COLO668 (cell line): ENCODE results near the gene SPDYE17.
"Not testable (repeated sequence)": the region's sequence is repeated elsewhere in the genome, so short reads cannot be mapped to it uniquely, and the experiment has no call there.

Source experiments
- DNase-seq: peaks from one replicate; lab custom pipeline; 2025; ENCODE audit not compliant: unreplicated experiment; lab: John Stamatoyannopoulos, UW

Gene SPDYE17

DNA sequence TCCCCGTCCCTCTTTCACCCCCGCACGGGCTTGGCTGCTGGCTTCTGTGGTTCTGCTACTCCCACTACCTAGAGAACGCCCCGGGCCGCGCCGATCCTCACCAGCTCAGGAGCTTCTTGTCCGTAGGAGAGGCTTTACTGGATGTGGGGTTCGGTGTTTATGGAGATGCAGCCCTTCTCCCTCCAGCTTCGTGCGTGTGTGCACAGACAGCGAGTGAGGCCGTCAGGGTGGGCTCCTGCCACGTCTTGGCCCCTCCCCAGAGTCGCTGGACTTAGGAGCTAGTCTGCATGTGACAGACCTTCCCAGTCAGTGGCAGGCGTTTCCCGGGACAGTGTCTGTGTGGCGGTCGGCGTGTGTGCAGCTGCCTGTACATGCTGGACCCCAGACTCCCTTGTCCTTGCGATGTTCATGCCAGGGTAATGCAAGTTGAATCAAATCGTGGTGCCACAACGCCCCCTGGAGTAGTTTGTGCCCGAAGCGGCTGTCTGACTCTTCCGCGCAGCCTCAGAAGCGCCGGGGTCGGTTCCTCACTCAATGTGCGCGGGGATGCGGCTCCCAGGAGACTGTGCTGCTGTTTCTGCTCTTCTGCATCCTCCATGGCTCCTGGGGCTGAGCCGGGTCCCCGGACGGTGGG lies 32.6 kb downstream of the SPDYE17 start:
- not testable (repeated sequence) for DNase-seq

DNA sequence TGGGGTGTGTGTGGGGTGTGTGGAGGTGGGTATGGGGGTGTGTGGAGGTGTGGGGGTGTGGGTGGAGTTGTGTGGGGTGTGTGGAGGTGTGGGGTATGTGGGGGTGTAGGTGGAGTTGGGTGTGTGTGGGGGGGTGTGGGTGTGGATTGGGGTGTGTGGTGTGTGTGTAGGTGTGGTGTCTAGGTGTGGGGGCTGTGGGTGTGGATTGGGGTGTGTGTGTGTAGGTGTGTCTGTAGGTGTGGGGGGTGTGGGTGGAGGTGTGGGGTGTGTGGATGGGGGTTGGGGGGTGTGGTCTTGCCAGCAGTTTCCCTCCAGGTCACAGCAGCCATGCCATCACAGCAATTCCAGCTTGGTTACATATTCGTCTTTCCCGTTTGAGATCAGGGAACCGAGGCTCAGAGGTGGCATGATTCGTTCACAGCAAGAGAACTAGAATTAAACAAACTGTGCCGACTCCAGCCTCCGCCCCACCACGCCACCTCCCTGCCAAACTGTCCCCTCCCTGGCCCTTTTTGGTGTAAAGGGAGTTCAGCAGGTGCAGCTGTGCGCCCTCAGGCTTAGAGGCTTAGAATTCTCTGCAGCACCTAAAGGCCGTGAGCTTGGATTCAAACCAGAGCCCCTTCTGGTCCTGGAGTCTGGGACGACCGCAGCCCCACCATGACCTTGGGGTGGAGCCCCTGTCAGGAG lies 33.3 kb downstream of the SPDYE17 start:
- DNase-seq = peak; percentile 8

DNA sequence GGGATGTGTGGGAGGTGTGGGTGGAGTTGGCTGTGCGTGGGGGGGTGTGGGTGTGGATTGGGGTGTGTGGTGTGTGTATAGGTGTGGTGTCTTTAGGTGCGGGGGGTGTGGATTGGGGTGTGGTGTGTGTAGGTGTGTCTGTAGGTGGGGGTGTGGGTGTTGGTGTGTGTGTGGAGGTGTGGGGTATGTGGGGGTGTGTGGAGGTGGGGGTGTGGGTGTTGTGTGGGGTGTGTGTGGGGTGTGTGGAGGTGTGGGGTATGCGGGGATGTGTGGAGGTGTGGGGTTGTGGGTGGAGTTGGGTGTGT lies 33.9 kb downstream of the SPDYE17 start:
- no peak for DNase-seq

DNA sequence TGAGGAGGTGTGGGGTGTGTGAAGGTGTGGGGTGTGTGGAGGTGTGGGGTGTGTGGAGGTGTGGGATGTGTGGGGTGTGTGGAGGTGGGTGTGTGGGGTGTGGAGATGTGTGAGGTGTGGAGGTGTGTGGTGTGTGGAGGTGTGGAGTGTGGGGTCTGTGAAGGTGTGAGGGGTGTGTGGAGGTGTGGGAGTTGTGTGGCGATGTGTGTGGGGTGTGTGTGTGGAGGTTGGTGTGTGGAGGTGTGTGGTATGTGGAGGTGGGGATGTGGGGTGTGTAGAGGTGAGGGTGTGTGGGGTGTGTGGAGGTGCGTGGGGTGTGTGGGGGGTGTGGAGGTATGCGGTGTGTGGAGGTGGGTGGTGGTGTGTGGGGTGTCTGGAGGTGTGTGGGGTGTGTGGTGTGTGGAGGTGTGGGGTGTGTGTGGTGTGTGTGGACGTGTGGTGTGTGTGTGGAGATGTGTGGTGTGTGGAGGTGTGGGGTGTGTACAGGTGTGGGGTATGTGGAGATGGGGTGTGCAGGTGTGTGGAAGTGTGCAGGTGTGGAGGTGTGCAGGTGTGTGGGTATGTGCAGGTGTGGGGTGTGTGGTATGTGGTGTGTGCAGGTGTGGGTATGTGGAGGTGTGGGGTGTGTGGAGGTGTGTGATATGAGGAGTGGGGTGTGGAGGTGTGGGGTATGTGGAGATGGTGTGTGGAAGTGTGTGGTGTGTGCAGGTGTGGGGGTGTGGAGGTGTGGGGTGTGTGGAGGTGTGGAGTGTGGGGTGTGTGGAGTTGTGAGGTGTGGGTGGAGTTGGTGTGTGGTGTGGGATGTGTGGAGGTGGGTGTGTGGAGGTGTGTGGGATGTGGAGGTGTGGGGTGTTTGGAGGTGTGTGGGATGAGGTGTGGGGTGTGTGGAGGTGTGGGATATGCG lies 34.5 kb downstream of the SPDYE17 start:
- DNase-seq = no peak

DNA sequence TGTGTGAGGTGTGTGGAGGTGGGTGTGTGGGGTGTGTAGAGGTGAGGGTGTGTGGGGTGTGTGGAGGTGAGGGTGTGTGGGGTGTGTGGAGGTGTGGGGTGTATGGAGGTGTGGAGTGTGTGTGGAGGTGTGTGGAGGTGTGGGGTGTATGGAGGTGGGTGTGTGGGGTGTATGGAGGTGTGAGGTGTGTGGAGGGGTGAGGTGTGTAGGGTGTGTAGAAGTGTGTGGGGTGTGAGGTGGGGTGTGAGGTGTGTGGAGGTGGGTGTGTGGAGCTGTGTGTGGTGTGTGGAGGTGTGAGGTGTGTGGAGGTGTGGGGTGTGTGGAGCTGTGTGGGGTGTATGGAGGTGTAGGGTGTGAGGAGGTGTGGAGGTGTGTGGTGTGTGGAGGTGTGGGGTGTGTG lies 35.2 kb downstream of the SPDYE17 start:
- not testable (repeated sequence) for DNase-seq

DNA sequence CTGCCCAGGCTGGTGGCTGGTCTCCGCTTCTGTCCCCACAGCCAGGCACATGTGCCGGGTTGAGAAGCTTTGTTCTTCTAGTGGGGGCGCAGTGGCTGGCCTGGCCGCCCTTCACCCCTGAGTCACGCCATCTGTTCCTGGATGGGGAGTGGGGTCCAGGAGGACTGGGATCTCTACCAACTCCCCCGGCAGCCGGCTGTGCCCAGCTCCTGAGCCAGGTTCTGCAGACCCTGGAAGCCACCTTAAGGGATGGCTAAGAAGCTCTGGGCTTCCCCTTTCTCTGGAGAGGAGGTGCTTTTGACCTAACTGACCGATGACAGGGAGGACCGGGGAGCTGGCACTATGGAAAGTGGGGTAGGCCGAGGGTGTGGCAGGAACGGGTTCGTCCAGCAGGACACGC lies 37.9 kb downstream of the SPDYE17 start:
- DNase-seq = not testable (repeated sequence)

DNA sequence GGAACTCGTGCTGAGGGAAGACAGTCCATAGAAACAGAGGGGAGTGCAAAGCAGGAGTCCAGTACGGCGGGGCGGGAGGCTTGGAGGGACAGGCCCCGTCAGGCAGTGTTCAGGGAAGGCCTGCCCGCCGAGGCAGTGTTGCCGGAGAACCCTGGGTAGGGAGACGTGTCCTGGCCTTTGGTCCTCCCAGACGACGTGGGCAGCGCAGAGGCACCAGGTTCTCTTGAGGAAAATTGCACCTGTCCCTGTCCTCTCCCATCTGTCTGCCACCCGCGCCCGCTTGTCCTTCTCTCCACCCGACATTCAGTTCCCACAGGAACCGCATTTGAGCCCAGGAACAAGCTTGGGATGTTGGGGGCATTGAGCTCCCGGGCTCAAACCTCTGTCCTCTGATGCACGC lies 38.3 kb downstream of the SPDYE17 start:
- DNase-seq = not testable (repeated sequence)

DNA sequence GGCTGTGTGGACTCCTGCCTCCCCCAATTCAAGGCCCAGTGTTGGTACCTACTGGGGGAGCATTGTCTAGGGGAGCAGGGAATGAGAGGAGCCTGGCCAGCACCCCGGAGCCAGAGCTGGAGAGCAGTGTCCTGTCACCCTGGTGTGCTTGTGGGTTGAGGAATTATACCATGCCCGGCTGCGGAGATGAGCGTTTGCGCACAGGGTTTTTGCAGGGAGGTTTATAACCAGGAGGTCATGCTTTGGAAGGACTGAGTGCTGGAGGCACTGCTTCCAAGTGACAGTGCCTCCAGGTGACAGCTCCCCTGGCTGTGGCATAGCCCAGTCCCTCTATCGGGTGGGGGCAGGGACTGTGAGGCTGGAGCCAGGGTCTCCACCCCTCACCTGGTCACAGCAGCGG lies 39.3 kb downstream of the SPDYE17 start:
- not testable (repeated sequence) for DNase-seq

DNA sequence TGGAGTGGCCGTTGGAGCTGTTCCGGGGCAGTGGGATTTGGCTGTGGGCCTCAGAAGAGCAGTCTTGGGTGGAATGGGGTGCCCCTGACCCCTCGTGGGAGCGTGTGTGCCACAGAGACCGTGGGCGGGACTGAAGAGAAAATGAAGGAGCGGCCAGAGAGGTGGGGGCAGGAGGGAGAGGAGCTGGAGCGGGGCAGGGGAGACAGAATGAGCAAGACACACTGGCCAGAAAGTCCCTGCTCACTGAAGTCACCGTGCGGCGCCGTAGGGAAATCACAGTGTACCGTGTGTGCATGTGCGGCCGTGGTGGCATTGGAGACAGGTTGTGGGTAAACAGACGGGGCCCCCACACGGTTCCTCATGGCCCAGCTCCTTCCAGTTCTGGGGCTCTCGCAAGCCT lies 40.0 kb downstream of the SPDYE17 start:
- not testable (repeated sequence) for DNase-seq

DNA sequence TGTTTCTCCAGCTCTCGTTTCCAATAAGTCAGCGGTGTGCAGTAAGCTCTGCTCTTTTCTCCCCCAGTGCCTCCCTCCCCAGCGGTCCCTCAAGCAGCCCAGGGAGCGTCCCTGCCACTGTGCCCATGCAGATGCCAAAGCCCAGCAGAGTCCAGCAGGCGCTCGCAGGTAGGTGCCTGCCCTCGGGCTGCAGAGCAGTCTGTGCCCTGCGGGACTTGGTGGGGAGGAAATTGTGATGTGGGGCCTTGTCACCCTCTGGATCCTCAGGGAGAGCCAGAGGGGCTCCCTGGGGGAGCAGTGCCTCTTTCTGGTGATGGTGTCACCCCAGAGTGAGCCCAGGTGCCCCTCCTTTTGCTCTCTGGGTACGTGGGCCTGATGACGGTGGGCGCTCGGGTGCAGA lies 42.0 kb downstream of the SPDYE17 start:
- DNase-seq = not testable (repeated sequence)

DNA sequence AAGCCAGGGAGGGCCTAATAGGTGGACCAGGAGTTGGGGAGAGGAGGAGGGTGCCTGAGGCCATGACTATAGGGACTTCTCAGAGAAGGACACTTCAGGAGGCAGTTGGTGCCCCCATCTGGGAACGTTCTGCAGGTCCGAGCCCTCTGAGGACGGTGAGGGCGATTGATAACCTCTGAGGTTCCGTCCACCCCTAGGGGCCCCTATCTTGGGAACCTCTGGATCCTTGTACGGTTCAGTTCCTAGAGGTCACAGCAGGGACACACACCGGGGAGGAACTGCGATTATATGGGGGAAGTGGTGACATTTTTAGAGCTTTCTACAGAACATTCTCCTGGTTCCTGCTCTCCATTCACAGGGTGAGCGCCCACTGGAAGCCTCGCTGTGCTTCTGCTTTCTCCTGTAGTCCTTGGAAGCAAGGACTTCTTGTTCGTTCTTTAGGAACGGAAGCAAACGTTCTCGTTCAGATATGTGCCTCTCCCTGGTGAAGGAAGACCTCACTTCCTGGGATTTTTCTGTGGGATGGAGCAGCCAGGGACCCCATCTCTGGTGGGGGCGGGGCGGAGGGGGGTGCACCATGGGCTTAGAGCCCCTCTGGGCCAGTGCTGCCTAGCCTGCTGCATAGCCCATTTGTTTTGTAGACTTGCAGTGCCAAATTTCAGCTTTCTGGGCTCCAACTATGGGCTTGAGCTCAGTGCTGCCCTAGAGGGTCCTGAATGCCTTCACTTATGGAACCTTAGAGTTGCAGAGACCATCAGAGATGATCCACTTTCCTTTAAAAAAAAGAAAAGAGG lies 46.0 kb downstream of the SPDYE17 start:
- not testable (repeated sequence) for DNase-seq

DNA sequence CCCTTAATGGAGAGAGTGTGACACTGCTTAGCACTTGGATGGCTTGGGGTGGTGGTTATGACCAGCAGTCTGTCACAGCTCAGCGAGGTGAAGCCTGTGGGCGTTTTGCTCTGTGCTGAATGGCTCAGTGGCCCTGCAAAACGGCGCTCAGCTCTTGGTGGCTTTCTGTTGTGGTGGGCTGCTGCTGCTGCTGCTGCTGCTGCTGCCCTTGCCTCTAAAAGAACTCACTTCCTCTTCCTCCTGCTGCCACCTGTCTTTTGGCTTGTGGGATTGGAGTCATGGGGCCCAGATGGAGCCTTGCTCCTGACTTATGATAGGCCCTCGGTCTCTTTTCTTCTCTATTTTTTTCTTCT lies 47.4 kb downstream of the SPDYE17 start:
- DNase-seq = not testable (repeated sequence)

DNA sequence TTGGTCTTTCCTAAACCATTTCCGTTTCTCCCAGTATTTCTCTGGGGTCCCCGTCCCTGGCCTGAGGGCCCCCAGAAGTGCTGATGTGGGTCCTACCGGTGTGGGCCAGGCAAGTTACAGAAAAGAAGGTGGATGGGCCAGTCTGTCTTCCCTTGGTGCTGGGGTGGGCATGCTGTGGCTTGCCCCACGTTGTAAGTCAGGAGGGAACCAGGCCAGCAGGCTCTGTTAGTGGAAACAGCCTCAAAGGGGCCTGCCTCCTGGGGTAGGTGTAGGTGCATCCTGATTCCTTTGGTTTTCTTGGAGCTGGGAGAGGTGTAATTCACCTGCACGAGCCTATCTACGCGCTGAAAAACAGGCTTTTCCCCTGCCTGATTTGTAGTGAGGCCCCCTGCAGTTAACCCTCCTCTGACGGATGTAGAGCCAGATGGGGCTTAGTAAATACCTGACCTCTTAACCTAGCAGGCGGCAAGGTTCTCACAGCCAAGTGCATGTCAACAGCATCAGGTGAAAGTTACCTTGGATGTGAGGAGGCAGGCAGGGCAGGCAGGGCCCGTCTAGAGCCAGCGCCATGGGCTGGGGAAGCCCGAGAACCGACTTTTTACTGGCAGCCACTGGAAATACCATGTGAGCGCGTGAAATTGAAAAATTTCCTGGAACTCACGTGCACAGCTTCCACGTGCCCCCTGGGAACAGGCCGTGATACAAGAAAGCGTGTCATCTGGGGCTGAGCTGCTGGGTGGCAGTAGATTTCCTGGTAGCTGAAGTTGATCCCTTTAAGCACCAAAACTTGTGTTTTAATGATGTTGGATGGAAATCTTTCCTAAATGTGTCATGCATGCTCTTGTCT lies 48.0 kb downstream of the SPDYE17 start:
- DNase-seq = not testable (repeated sequence)

DNA sequence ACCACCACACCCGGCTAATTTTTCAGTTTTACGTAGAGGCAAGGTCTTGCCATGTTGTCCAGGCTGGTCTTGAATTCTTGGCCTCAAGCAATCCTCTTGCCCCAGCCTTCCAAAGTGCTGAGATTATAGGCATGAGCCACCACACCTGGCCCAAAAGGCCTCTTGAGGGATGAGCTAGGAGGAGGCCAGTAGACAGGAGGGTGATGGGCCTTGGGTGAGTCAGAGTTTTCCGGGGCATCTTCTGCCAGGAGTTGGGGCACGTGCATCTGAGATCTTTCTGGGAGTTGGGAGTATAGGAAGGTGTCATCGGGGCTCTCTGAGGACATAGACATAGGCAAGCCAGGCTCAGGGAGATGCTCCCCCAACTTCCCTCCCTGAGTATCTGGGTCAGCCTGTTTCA lies 48.8 kb downstream of the SPDYE17 start:
- not testable (repeated sequence) for DNase-seq

DNA sequence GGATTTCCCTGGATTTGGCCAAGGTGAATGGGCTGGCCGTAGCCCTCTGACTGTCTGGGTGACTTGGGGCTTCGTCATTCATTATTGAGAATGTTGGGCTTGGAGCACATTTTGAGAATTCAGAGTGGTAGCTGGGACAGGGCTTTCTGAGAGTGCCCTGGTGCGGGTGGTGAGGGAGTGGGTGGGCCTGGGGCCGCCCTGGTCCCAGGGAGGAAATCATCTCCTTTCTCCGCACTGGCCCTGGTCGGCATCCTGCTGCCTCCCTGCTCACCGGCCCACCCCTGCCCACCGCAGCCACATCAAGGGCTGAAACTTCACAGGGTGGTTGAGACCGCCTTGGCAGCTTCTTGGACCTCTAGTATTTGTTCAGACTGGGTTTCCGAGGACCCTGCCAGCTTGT lies 49.7 kb downstream of the SPDYE17 start:
- not testable (repeated sequence) for DNase-seq

DNA sequence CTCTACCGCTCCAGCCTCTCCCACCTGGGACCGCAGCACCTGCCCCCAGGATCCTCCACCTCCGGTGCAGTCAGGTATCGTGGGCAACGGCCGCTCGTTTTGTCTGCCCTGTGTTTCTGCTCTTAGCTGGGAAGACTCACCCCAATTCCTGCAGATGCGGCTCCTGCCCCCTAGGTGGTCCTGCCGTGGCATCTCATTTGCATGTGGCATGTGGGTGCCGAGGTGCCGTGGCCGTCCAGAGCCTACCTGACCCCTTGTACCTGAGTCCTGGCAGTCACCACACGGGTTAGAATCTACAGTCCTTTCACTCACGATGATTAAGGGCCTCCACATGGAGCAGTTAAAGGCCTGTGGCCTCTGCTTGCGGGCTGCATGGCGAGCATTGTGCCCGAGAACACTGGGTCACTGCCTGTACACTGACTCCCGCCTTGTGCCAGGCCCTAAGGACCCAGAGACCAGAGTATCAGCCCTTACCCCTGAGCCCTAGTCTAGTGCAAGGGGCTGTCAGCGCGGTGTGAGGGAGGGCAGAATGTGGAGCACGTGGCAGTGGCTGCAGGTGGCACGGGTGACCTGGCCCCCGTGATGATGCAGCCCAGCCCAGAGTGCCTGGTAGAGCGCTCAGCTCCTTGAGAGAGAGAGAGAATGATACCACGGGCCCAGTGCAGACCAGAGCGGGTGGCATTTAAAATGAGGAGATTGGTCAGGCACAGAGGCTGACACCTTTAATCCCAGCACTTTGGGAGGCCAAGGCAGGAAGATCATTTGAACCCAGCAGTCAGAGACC lies 50.8 kb downstream of the SPDYE17 start:
- DNase-seq = not testable (repeated sequence)

DNA sequence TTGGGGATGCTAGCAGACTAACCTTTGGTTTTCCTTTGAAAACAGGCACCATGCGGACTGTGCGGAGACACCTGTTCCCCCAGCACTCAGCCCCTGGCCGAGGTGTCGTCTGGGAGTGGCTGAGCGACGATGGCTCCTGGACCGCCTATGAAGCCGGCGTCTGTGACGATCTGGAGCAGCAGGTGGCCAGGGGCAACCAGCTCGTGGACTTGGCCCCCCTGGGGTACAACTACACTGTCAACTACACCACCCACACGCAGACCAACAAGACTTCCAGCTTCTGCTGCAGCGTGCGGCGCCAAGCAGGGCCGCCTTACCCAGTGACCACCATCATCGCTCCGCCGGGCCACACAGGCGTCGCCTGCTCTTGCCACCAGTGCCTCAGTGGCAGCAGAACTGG lies 51.6 kb downstream of the SPDYE17 start:
- not testable (repeated sequence) for DNase-seq

DNA sequence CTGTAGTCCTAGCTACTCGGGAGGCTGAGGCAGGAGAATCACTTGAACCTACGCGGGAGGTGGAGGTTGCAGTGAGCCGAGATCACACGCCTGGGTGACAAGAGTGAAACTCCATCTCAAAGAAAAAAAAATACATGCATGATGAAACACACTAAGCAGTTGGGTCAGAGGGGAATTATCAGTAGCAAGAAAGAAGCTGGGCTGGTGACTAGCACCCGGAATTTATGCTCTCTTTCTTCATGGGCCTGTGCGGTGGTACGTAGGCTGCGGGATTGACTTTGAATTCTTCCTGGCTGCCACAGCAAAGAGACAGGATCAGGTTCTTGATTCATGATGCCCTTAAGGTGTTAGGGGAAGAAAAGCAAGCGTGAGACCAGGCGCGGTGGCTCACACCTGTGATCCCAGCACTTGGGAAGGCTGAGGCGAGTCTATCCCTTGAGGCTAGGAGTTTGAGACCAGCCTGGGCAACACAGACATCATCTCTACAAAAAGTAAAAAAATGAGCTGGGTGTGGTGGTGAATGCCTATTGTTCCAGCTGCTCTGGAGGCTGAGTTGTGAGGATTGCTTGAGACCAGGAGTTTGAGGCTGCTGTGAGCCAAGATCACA lies 54.3 kb downstream of the SPDYE17 start:
- DNase-seq = not testable (repeated sequence)
